ENCODE results near the gene SLC39A10. TPM values are rescaled to one million over a fixed set of nuclear protein-coding genes. Genes with fewer than 3 reads are reported as not detected.
A peak's percentile ranks its signal among the peaks of the same experiment; 100 is the strongest.

The SLC39A10 gene
- total and polyA plus RNA-seq, 2 of the 4 experiments (the other 2 are of a cell fraction), result 17.6 to 64.7 TPM

DNA sequence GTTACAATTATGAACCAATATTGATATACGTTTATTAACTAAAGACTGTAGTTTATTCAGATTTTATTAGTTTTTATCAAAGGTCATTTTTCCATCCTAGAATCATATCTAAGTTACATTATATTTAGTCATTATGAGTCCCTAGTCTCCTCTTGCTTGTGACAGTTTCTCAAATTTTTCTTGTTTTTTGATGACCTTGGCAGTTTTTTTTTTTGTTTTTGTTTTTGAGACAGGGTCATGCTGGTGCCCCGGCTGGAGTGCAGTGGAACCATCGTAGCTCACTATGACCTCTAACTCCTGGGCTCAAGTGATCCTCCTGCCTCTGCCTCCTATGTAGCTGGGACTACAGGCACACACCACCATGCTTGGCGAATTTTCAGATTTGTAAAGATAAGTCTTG is 18.3 kb upstream of the SLC39A10 start:
- Histone ChIP-seq H3K56ac (ENCODE audit: extremely low read depth, insufficient read depth, low read length) (no peak overlapping the region), H3K23ac (ENCODE audit: low read depth, low read length) (no peak overlapping the region), H3K79me1 (ENCODE audit: low read depth in 1 of 2, low read length in 2 of 2) (no peaks in the 10 kb centered on the region), H2BK120ac (ENCODE audit: low read depth, low read length) (no peak overlapping the region), H3K27ac (ENCODE audit: insufficient read depth, low read length) (no peak overlapping the region), H3K4ac (ENCODE audit: low read depth, low read length) (no peak overlapping the region), H2BK15ac (ENCODE audit: low read depth, low read length) (no peak overlapping the region), H3K4me2 (ENCODE audit: low read depth, low read length) (no peak overlapping the region), H4K8ac (ENCODE audit: low read depth in 2 of 2, low read length in 2 of 2) (no peak overlapping the region), H3K4me1 (ENCODE audit: control insufficient read depth, insufficient read depth, low read length) (no peaks in the 10 kb centered on the region), H2AK9ac (replicated peaks; ENCODE audit: low read depth, low read length, poor library complexity) (no peak overlapping the region), H4K91ac (ENCODE audit: insufficient read depth, low read depth, low read length) (no peak overlapping the region), H2AK5ac (ENCODE audit: low read depth, low read length) (no peak overlapping the region), H2BK20ac (ENCODE audit: low read depth, low read length) (no peak overlapping the region), H3K27me3 (ENCODE audit: control insufficient read depth, insufficient read depth, low read length) (no peaks in the 10 kb centered on the region), H3K14ac (replicated peaks; ENCODE audit: low read depth, low read length) (no peak overlapping the region), H4K20me1 (ENCODE audit: insufficient read depth, low read length) (no peaks in the 10 kb centered on the region), H3K18ac (ENCODE audit: low read depth, low read length) (no peak overlapping the region), H2AFZ (replicated peaks; ENCODE audit: low read length, poor library complexity) (no peak overlapping the region), H4K5ac (ENCODE audit: low read depth, low read length) (no peak overlapping the region), H3K4me3 (ENCODE audit: insufficient read depth, low read depth, low read length) (no peak overlapping the region), H3K9ac (ENCODE audit: low read depth, low read length) (no peak overlapping the region), H2BK5ac (ENCODE audit: low read depth, low read length, poor library complexity, severe bottlenecking) (no peak overlapping the region), H3K9me1 (ENCODE audit: insufficient read depth, low read length) (no peaks in the 10 kb centered on the region; the same call in 1 of the 2 replicates), H3K36me3 (ENCODE audit: control insufficient read depth, insufficient read depth, low read length) (no peaks in the 10 kb centered on the region), H3K9me3 (ENCODE audit: control insufficient read depth, insufficient read depth, low read length) (no peaks in the 10 kb centered on the region)
- no TSS peak for BruUV-seq (replicated peaks)
- dilution Hi-C loops (cut with HindIII; ENCODE audit: low sequenced_read_pairs, unreplicated experiment), result no loop called here
- DNase-seq, result no peak
- 92% methylated on average over 2 of the region's 4 CpGs; no CpG with 5 or more reads in 1 of the 2 experiments for WGBS, 2 experiments (ENCODE audit: extremely low coverage in 2 of 2, insufficient read length in 1 of 2)
- CTCF ChIA-PET, result no interaction called here
- POLR2A ChIA-PET (ENCODE audit: unreplicated experiment), result no interaction called here
- TF ChIP-seq, protein P1, sequence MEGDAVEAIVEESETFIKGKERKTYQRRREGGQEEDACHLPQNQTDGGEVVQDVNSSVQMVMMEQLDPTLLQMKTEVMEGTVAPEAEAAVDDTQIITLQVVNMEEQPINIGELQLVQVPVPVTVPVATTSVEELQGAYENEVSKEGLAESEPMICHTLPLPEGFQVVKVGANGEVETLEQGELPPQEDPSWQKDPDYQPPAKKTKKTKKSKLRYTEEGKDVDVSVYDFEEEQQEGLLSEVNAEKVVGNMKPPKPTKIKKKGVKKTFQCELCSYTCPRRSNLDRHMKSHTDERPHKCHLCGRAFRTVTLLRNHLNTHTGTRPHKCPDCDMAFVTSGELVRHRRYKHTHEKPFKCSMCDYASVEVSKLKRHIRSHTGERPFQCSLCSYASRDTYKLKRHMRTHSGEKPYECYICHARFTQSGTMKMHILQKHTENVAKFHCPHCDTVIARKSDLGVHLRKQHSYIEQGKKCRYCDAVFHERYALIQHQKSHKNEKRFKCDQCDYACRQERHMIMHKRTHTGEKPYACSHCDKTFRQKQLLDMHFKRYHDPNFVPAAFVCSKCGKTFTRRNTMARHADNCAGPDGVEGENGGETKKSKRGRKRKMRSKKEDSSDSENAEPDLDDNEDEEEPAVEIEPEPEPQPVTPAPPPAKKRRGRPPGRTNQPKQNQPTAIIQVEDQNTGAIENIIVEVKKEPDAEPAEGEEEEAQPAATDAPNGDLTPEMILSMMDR (conservative IDR thresholded peaks at IDR 0.05; ENCODE audit: low read depth, low read length), result no peak
- TF ChIP-seq MAFK (IDR thresholded peaks at IDR 0.05; ENCODE audit: low read depth, low read length) (peak; percentile 84), RAD21 (IDR thresholded peaks at IDR 0.05; ENCODE audit: low read length) (no peak), NFE2L2 (IDR thresholded peaks at IDR 0.05; ENCODE audit: low read depth, low read length) (no peak)
- TF ChIP-seq, protein P2, sequence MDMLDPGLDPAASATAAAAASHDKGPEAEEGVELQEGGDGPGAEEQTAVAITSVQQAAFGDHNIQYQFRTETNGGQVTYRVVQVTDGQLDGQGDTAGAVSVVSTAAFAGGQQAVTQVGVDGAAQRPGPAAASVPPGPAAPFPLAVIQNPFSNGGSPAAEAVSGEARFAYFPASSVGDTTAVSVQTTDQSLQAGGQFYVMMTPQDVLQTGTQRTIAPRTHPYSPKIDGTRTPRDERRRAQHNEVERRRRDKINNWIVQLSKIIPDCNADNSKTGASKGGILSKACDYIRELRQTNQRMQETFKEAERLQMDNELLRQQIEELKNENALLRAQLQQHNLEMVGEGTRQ (IDR thresholded peaks at IDR 0.05; ENCODE audit: low read depth, low read length), result no peak
- intact Hi-C loops (cut with micrococcal nuclease), result no loop called here
- in situ Hi-C loops (cut with MboI; ENCODE audit: low sequenced_read_pairs), result no loop called here
- no peak for ATAC-seq (ENCODE audit: low read depth)

Measured in IMR-90 (cell line).